MCF 10A (cell line): Measurements from ENCODE around the gene MYO1D. TPM values are rescaled to one million over a fixed set of nuclear protein-coding genes. Genes with fewer than 3 reads are reported as not detected.

Experiments used
- BruUV-seq: library from RNA; stranded (reverse); fragments of 400-500 nt; replicated peaks from 2 replicates; lab custom pipeline; 2021; lab: Mats Ljungman, UMichigan
- CTCF ChIA-PET: fragments of 300-600 bp; sonication (Branson Sonifier 250); formaldehyde crosslinking; extraction: SDS; loops from one replicate; lab custom pipeline; 2021; ENCODE audit warnings: antibody characterized with exemption, inconsistent platforms; lab: Yijun Ruan, JAX
- POLR2A ChIA-PET: fragments of 300-600, 350-650 bp; sonication (Branson Sonifier 250); formaldehyde crosslinking; extraction: SDS; loops from one replicate; lab custom pipeline; 2020; ENCODE audit warnings: antibody characterized with exemption, inconsistent platforms; lab: Yijun Ruan, JAX
- DNase-seq: peaks from one replicate; pipeline ENCODE4 v3.0.0-alpha.2; 2018; ENCODE audit not compliant: unreplicated experiment
- H3K27ac Mint-ChIP-seq: one replicate; pipeline ENCODE4 v1.8.0; 2022; ENCODE audit warnings: mild to moderate bottlenecking, low read depth, mixed read lengths; ENCODE audit not compliant: unreplicated experiment
- H3K27me3 Mint-ChIP-seq: one replicate; pipeline ENCODE4 v1.8.0; 2022; ENCODE audit warnings: mixed read lengths; ENCODE audit not compliant: insufficient read depth, unreplicated experiment
- H3K36me3 Mint-ChIP-seq: one replicate; pipeline ENCODE4 v1.8.0; 2022; ENCODE audit warnings: mild to moderate bottlenecking, moderate library complexity, mixed read lengths; ENCODE audit not compliant: insufficient read depth, unreplicated experiment
- H3K4me1 Mint-ChIP-seq: one replicate; pipeline ENCODE4 v1.8.0; 2022; ENCODE audit warnings: mixed read lengths; ENCODE audit not compliant: insufficient read depth, unreplicated experiment
- H3K4me3 Mint-ChIP-seq: one replicate; pipeline ENCODE4 v1.8.0; 2022; ENCODE audit warnings: mild to moderate bottlenecking, moderate library complexity, mixed read lengths; ENCODE audit not compliant: unreplicated experiment
- H3K9me3 Mint-ChIP-seq: one replicate; pipeline ENCODE4 v1.8.0; 2022; ENCODE audit warnings: mixed read lengths; ENCODE audit not compliant: unreplicated experiment
- intact Hi-C: fragments of 100-400 bp; cut with micrococcal nuclease; formaldehyde crosslinking; loops from 2 replicates; pipeline ENCODE4 v1.14.1; 2022
- total RNA-seq: library from RNA; stranded (reverse); gene quantifications from 2 replicates; pipeline ENCODE4 v1.2.3, GENCODE V29; 2022
- TF ChIP-seq, protein P1 (sequence below): fragments of 200-600 bp; IDR thresholded peaks from one replicate; pipeline ENCODE4 v1.8.0; 2022; ENCODE audit warnings: antibody characterized with exemption, mild to moderate bottlenecking; ENCODE audit not compliant: unreplicated experiment

The MYO1D gene
- total RNA-seq, 1 experiment from 2014 or later, result 30.5 TPM

DNA sequence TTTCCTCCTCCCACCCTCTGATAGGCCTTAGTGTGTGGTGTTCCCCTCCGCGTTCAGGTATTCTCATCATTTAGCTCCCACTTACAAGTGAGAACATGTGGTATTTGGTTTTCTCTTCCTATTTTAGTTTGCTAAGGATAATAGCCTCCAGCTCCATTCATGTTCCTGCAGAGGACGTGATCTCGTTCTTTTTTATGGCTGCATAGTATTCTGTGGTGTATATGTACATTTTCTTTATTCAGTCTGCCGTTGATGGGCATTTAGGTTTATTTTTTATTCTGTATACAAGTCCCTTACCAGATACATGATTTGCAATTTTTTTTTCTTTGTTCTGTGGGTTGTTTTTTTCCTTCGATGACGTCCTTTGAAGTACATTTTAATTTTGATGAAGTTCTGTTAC, 409.0 kb downstream of the MYO1D start:
- H3K36me3 Mint-ChIP-seq, result peaks cover 98% of the 10 kb centered on the region
- BruUV-seq, result no TSS peak
- no peak for DNase-seq
- no peak overlapping the region for H3K4me3 Mint-ChIP-seq
- no peaks in the 10 kb centered on the region for H3K27me3 Mint-ChIP-seq
- no peak overlapping the region for H3K27ac Mint-ChIP-seq
- TF ChIP-seq, protein P1, sequence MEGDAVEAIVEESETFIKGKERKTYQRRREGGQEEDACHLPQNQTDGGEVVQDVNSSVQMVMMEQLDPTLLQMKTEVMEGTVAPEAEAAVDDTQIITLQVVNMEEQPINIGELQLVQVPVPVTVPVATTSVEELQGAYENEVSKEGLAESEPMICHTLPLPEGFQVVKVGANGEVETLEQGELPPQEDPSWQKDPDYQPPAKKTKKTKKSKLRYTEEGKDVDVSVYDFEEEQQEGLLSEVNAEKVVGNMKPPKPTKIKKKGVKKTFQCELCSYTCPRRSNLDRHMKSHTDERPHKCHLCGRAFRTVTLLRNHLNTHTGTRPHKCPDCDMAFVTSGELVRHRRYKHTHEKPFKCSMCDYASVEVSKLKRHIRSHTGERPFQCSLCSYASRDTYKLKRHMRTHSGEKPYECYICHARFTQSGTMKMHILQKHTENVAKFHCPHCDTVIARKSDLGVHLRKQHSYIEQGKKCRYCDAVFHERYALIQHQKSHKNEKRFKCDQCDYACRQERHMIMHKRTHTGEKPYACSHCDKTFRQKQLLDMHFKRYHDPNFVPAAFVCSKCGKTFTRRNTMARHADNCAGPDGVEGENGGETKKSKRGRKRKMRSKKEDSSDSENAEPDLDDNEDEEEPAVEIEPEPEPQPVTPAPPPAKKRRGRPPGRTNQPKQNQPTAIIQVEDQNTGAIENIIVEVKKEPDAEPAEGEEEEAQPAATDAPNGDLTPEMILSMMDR, result no peak
- intact Hi-C loops, result no loop called here
- H3K4me1 Mint-ChIP-seq, result no peaks in the 10 kb centered on the region
- ChIA-PET CTCF (interaction anchor here (0.6 to 1.0 kb wide), 4 partner anchors 8 to 19 kb away, joined by 3 to 6 read pairs (median 4); no protein-coding TSS in a partner anchor), POLR2A (interaction anchor here (0.9 kb wide), 1 partner anchor 19 kb away, joined by 3 read pairs; the partner anchor contains the start of gene CDK5R1)
- H3K9me3 Mint-ChIP-seq, result no peaks in the 10 kb centered on the region

GRCh38 chr17:32464374-32464773, 412.6 kb downstream of the MYO1D start:
- no peaks in the 10 kb centered on the region for H3K9me3 Mint-ChIP-seq
- intact Hi-C loops, result no loop called here
- no TSS peak for BruUV-seq
- ChIA-PET CTCF (interaction anchor here (0.6 to 5.9 kb wide), 6 partner anchors 19 to 314 kb away, joined by 3 to 53 read pairs (median 4); partner anchors contain the start of gene PSMD11), POLR2A (interaction anchor here (0.9 to 1.4 kb wide), 3 partner anchors 9 to 20 kb away, joined by 3 to 6 read pairs (median 4); no protein-coding TSS in a partner anchor)
- no peaks in the 10 kb centered on the region for H3K27me3 Mint-ChIP-seq
- H3K27ac Mint-ChIP-seq, result no peak overlapping the region
- DNase-seq, result no peak
- H3K4me3 Mint-ChIP-seq, result no peak overlapping the region
- H3K36me3 Mint-ChIP-seq, result peaks cover 97% of the 10 kb centered on the region
- TF ChIP-seq, protein P1, result no peak
- peaks cover 6% of the 10 kb centered on the region for H3K4me1 Mint-ChIP-seq

DNA sequence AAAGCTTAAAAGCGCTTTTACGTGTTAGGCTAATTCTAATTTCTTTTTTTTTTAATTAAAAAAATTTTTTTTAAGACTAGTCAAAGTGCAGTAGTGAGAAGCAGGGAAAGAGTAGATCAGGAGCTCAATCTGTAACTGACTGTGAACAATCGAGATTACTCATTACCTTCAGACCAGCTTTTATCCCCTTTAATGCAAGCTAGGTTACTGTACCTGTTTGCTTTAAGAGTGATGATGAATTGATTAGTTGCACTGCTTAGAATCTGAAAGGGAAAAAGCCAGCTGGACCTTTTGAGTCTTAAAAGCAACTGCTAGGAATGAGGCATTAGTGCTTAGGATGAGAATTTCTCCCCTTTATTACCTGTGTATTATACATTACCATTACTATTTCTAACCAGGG, 413.6 kb downstream of the MYO1D start:
- BruUV-seq, result no TSS peak
- CTCF ChIA-PET, result interaction anchor here (0.6 to 5.9 kb wide), 33 partner anchors 9 to 1288 kb away, joined by 3 to 74 read pairs (median 5); partner anchors contain the start of genes CDK5R1, MYO1D and PSMD11
- H3K27ac Mint-ChIP-seq, result no peak overlapping the region
- POLR2A ChIA-PET, result interaction anchor here (0.6 to 1.4 kb wide), 3 partner anchors 11 to 766 kb away, joined by 3 to 5 read pairs (median 4); partner anchors contain the start of gene CDK5R1
- no peaks in the 10 kb centered on the region for H3K9me3 Mint-ChIP-seq
- H3K4me1 Mint-ChIP-seq, result peaks cover 6% of the 10 kb centered on the region
- no peak for DNase-seq
- H3K27me3 Mint-ChIP-seq, result no peaks in the 10 kb centered on the region
- no peak overlapping the region for H3K4me3 Mint-ChIP-seq
- TF ChIP-seq, protein P1, result no peak
- intact Hi-C loops, result no loop called here
- peaks cover 93% of the 10 kb centered on the region for H3K36me3 Mint-ChIP-seq

GRCh38 chr17:32461853-32462617, 414.9 kb downstream of the MYO1D start:
- no TSS peak for BruUV-seq
- H3K27me3 Mint-ChIP-seq, result no peaks in the 10 kb centered on the region
- TF ChIP-seq, protein P1, result peak; percentile 53
- ChIA-PET CTCF (interaction anchor here (0.6 to 5.9 kb wide), 58 partner anchors 8 to 1289 kb away, joined by 3 to 74 read pairs (median 5); partner anchors contain the start of genes CDK5R1 and PSMD11), POLR2A (interaction anchor here (0.6 to 1.3 kb wide), 11 partner anchors 12 to 609 kb away, joined by 3 to 6 read pairs (median 3); partner anchors contain the start of genes CDK5R1 and PSMD11)
- H3K27ac Mint-ChIP-seq, result no peak overlapping the region
- DNase-seq, result peak; percentile 78
- H3K4me1 Mint-ChIP-seq, result peaks cover 6% of the 10 kb centered on the region
- no peaks in the 10 kb centered on the region for H3K9me3 Mint-ChIP-seq
- no peak overlapping the region for H3K4me3 Mint-ChIP-seq
- H3K36me3 Mint-ChIP-seq, result peaks cover 93% of the 10 kb centered on the region
- intact Hi-C loops, result loop anchor here (1.0 kb wide), 2 partner anchors 147 to 293 kb away; no protein-coding TSS in a partner anchor
